Activated CD4-positive, alpha-beta memory T cell treated with anti-CD3 and anti-CD28 coated beads, Interleukin-2, amount 10 ng/mL, durations not matched to agents 7 days and 5 days (primary cell): ENCODE results near the gene CORO2B. TPM values are rescaled to one million over a fixed set of nuclear protein-coding genes. Genes with fewer than 3 reads are reported as not detected.
"Not testable (repeated sequence)": the region's sequence is repeated elsewhere in the genome, so short reads cannot be mapped to it uniquely, and the experiment has no call there.

ENCODE experiments used
- CTCF ChIA-PET: fragments of 350-600 bp; sonication (Branson Sonifier 250); formaldehyde crosslinking; loops from one replicate; lab custom pipeline; 2021; ENCODE audit warnings: antibody characterized with exemption, inconsistent platforms; lab: Charles Lee
- POLR2A ChIA-PET: fragments of 350-600 bp; sonication (Branson Sonifier 250); formaldehyde crosslinking; loops from one replicate; lab custom pipeline; 2021; ENCODE audit warnings: antibody characterized with exemption; lab: Charles Lee
- DNase-seq: peaks from one replicate; pipeline ENCODE4 v3.0.0-alpha.2; 2020
- H3K27ac Mint-ChIP-seq: one replicate; pipeline ENCODE4 v1.8.0; 2021; ENCODE audit warnings: mild to moderate bottlenecking, mixed read lengths
- H3K27me3 Mint-ChIP-seq: one replicate; pipeline ENCODE4 v1.8.0; 2021; ENCODE audit warnings: mixed read lengths
- H3K36me3 Mint-ChIP-seq: one replicate; pipeline ENCODE4 v1.8.0; 2021; ENCODE audit warnings: low read depth, mixed read lengths
- H3K4me1 Mint-ChIP-seq: one replicate; pipeline ENCODE4 v1.8.0; 2021; ENCODE audit warnings: mixed read lengths
- H3K4me3 Mint-ChIP-seq: one replicate; pipeline ENCODE4 v1.8.0; 2021; ENCODE audit warnings: mild to moderate bottlenecking, mixed read lengths
- H3K9me3 Mint-ChIP-seq: one replicate; pipeline ENCODE4 v1.8.0; 2021; ENCODE audit warnings: mixed read lengths
- total RNA-seq, 2 experiments: library from RNA; stranded (reverse); gene quantifications; one replicate each; pipeline ENCODE4 v1.2.3, GENCODE V29; 2021

The CORO2B gene
- total RNA-seq, 2 experiments from 2014 or later = not detected

- no peak for DNase-seq
- Mint-ChIP-seq H3K27ac (no peak overlapping the region), H3K36me3 (no peaks in the 10 kb centered on the region), H3K4me1 (no peaks in the 10 kb centered on the region), H3K27me3 (peaks cover 29% of the 10 kb centered on the region), H3K4me3 (no peak overlapping the region), H3K9me3 (no peaks in the 10 kb centered on the region)
- ChIA-PET CTCF (interaction anchor here (0.7 kb wide), 1 partner anchor 701 kb away, joined by 3 read pairs; no protein-coding TSS in a partner anchor), POLR2A (no interaction called here)
These were observed 89.2 kb downstream of the CORO2B start for GRCh38 chr15:68667800-68668625.

GRCh38 chr15:68668926-68669600, 90.3 kb downstream of the CORO2B start:
- no peaks in the 10 kb centered on the region for H3K9me3 Mint-ChIP-seq
- no peaks in the 10 kb centered on the region for H3K4me1 Mint-ChIP-seq
- ChIA-PET POLR2A (no interaction called here), CTCF (interaction anchor here (0.7 kb wide), 1 partner anchor 702 kb away, joined by 3 read pairs; no protein-coding TSS in a partner anchor)
- H3K27me3 Mint-ChIP-seq = peaks cover 23% of the 10 kb centered on the region
- no peak for DNase-seq
- H3K36me3 Mint-ChIP-seq = no peaks in the 10 kb centered on the region
- H3K27ac Mint-ChIP-seq = no peak overlapping the region
- no peak overlapping the region for H3K4me3 Mint-ChIP-seq

- H3K4me1 Mint-ChIP-seq = no peaks in the 10 kb centered on the region
- H3K36me3 Mint-ChIP-seq = no peaks in the 10 kb centered on the region
- CTCF ChIA-PET = no interaction called here
- H3K9me3 Mint-ChIP-seq = no peaks in the 10 kb centered on the region
- no peak for DNase-seq
- peaks cover 14% of the 10 kb centered on the region for H3K27me3 Mint-ChIP-seq
- H3K27ac Mint-ChIP-seq = no peak overlapping the region
- H3K4me3 Mint-ChIP-seq = no peak overlapping the region
- POLR2A ChIA-PET = no interaction called here
These were observed 93.5 kb downstream of the CORO2B start for GRCh38 chr15:68672251-68672650.

GRCh38 chr15:68672781-68673205, 94.0 kb downstream of the CORO2B start:
- no peak for DNase-seq
- Mint-ChIP-seq H3K9me3 (no peaks in the 10 kb centered on the region), H3K27ac (no peak overlapping the region), H3K27me3 (peaks cover 14% of the 10 kb centered on the region), H3K4me3 (no peak overlapping the region), H3K36me3 (no peaks in the 10 kb centered on the region), H3K4me1 (no peaks in the 10 kb centered on the region)
- POLR2A ChIA-PET = no interaction called here
- CTCF ChIA-PET = interaction anchor here (1.8 to 3.5 kb wide), 2 partner anchors 9 to 118 kb away, joined by 33 read pairs; no protein-coding TSS in a partner anchor

- Mint-ChIP-seq H3K9me3 (no peaks in the 10 kb centered on the region), H3K4me1 (no peaks in the 10 kb centered on the region), H3K27me3 (peaks cover 12% of the 10 kb centered on the region), H3K4me3 (no peak overlapping the region), H3K27ac (no peak overlapping the region), H3K36me3 (no peaks in the 10 kb centered on the region)
- CTCF ChIA-PET = interaction anchor here (0.8 to 3.7 kb wide), 11 partner anchors 11 to 368 kb away, joined by 3 to 41 read pairs (median 9); no protein-coding TSS in a partner anchor
- no peak for DNase-seq
- POLR2A ChIA-PET = no interaction called here
These were observed 96.2 kb downstream of the CORO2B start for GRCh38 chr15:68674975-68675374.

GRCh38 chr15:68676011-68676605, 97.3 kb downstream of the CORO2B start:
- H3K4me1 Mint-ChIP-seq = no peaks in the 10 kb centered on the region
- POLR2A ChIA-PET = no interaction called here

GRCh38 chr15:68676926-68677325, 98.1 kb downstream of the CORO2B start:
- H3K27me3 Mint-ChIP-seq = peaks cover 7% of the 10 kb centered on the region
- ChIA-PET CTCF (interaction anchor here (2.3 to 3.7 kb wide), 2 partner anchors 117 to 127 kb away, joined by 9 to 41 read pairs; no protein-coding TSS in a partner anchor), POLR2A (no interaction called here)
- no peaks in the 10 kb centered on the region for H3K36me3 Mint-ChIP-seq
- H3K9me3 Mint-ChIP-seq = no peaks in the 10 kb centered on the region
- no peak for DNase-seq
- H3K4me3 Mint-ChIP-seq = no peak overlapping the region
- H3K27ac Mint-ChIP-seq = no peak overlapping the region
- no peaks in the 10 kb centered on the region for H3K4me1 Mint-ChIP-seq

More at GRCh38 chr15:68676011-68676605, 97.3 kb downstream of the CORO2B start:
- Mint-ChIP-seq H3K27ac (no peak overlapping the region), H3K27me3 (peaks cover 12% of the 10 kb centered on the region), H3K36me3 (no peaks in the 10 kb centered on the region), H3K9me3 (no peaks in the 10 kb centered on the region), H3K4me3 (no peak overlapping the region)
- CTCF ChIA-PET = interaction anchor here (1.2 to 3.7 kb wide), 7 partner anchors 12 to 369 kb away, joined by 5 to 41 read pairs (median 29); no protein-coding TSS in a partner anchor
- no peak for DNase-seq

GRCh38 chr15:68677996-68678395, 99.2 kb downstream of the CORO2B start:
- Mint-ChIP-seq H3K9me3 (no peaks in the 10 kb centered on the region), H3K27ac (no peak overlapping the region), H3K4me3 (no peak overlapping the region), H3K36me3 (no peaks in the 10 kb centered on the region), H3K27me3 (peaks cover 4% of the 10 kb centered on the region), H3K4me1 (no peaks in the 10 kb centered on the region)
- no peak for DNase-seq
- POLR2A ChIA-PET = no interaction called here
- CTCF ChIA-PET = no interaction called here

- Mint-ChIP-seq H3K4me3 (no peak overlapping the region), H3K4me1 (no peaks in the 10 kb centered on the region), H3K27me3 (peaks cover 2% of the 10 kb centered on the region), H3K9me3 (no peaks in the 10 kb centered on the region), H3K36me3 (no peaks in the 10 kb centered on the region), H3K27ac (no peak overlapping the region)
- ChIA-PET CTCF (no interaction called here), POLR2A (no interaction called here)
- DNase-seq = no peak
These were observed 100.0 kb downstream of the CORO2B start for GRCh38 chr15:68678746-68679145.

- POLR2A ChIA-PET = no interaction called here
- CTCF ChIA-PET = no interaction called here
- H3K27ac Mint-ChIP-seq = no peak overlapping the region
These were observed 100.4 kb downstream of the CORO2B start for GRCh38 chr15:68679161-68679560.

GRCh38 chr15:68679961-68680371, 101.2 kb downstream of the CORO2B start:
- Mint-ChIP-seq H3K4me3 (no peak overlapping the region), H3K36me3 (no peaks in the 10 kb centered on the region), H3K27me3 (no peaks in the 10 kb centered on the region), H3K9me3 (no peaks in the 10 kb centered on the region), H3K27ac (no peak overlapping the region), H3K4me1 (no peaks in the 10 kb centered on the region)
- no peak for DNase-seq
- CTCF ChIA-PET = no interaction called here
- POLR2A ChIA-PET = no interaction called here

More at GRCh38 chr15:68679161-68679560, 100.4 kb downstream of the CORO2B start:
- no peak for DNase-seq
- H3K9me3 Mint-ChIP-seq = no peaks in the 10 kb centered on the region
- no peaks in the 10 kb centered on the region for H3K36me3 Mint-ChIP-seq
- no peaks in the 10 kb centered on the region for H3K27me3 Mint-ChIP-seq
- H3K4me3 Mint-ChIP-seq = no peak overlapping the region
- no peaks in the 10 kb centered on the region for H3K4me1 Mint-ChIP-seq

GRCh38 chr15:68680756-68681155, 102.0 kb downstream of the CORO2B start:
- H3K27me3 Mint-ChIP-seq, H3K36me3 Mint-ChIP-seq, H3K4me3 Mint-ChIP-seq, DNase-seq, POLR2A ChIA-PET, H3K4me1 Mint-ChIP-seq, H3K9me3 Mint-ChIP-seq, H3K27ac Mint-ChIP-seq: not testable (repeated sequence)
- CTCF ChIA-PET = interaction anchor here (1.6 kb wide), 1 partner anchor 30 kb away, joined by 3 read pairs; no protein-coding TSS in a partner anchor

- H3K27me3 Mint-ChIP-seq = no peaks in the 10 kb centered on the region
- H3K4me1 Mint-ChIP-seq = no peaks in the 10 kb centered on the region
- DNase-seq = no peak
- no peak overlapping the region for H3K27ac Mint-ChIP-seq
- POLR2A ChIA-PET = no interaction called here
- H3K9me3 Mint-ChIP-seq = no peaks in the 10 kb centered on the region
- H3K36me3 Mint-ChIP-seq = no peaks in the 10 kb centered on the region
- H3K4me3 Mint-ChIP-seq = no peak overlapping the region
- CTCF ChIA-PET = interaction anchor here (1.6 kb wide), 1 partner anchor 31 kb away, joined by 3 read pairs; no protein-coding TSS in a partner anchor
These were observed 103.0 kb downstream of the CORO2B start for GRCh38 chr15:68681836-68682235.
